ENCODE measurements around the gene PLA2G4B. TPM values are rescaled to one million over a fixed set of nuclear protein-coding genes. Genes with fewer than 3 reads are reported as not detected.

Gene PLA2G4B
- total RNA-seq, 1 experiment from 2014 or later: 4.7 TPM

DNA sequence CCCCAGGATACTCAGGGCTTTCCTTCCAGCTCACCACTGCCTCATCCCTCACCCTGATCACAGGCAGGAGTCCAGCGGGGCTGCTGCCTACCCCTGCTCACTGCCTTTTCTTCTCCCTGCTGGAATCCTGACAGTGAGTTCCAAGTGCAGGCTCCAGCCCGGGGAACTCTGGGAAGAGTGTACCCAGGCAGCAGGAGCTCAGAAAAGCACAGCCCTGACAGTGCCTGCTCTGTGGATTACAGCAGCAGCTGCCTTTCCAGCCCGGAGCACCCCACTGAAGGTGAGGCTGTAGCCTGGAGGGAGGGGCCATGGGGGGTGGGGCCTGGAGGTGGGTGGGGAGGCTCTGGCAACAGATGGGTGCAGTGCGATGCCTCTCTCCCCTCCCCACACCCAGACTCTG lies 16.8 kb upstream of the PLA2G4B start:
- ChIA-PET POLR2A (no interaction called here), CTCF (no interaction called here)
- in situ Hi-C loops (cut with HindIII; ENCODE audit: low pct_unique_long_range_greater_than_20kb, low sequenced_read_pairs): no loop called here
- ATAC-seq (no peak), DNase-seq (ENCODE audit: low read depth, low spot score) (no peak)
- Histone ChIP-seq H3K36me3 (ENCODE audit: control insufficient read depth, insufficient read depth, low read length) (peaks cover 2% of the 10 kb centered on the region; the same call in 1 of the 2 replicates), H3K4me3 (ENCODE audit: low read depth in 2 of 2, low read length in 2 of 2) (no peak overlapping the region), H3K4me1 (ENCODE audit: control insufficient read depth, insufficient read depth, low read length) (no peaks in the 10 kb centered on the region), H3K27ac (ENCODE audit: low read length) (no peak overlapping the region), H3K9me3 (ENCODE audit: control insufficient read depth, insufficient read depth, low read depth, low read length) (no peaks in the 10 kb centered on the region), H3K27me3 (ENCODE audit: control insufficient read depth, insufficient read depth, low read length) (no peaks in the 10 kb centered on the region)
- no peak for TF ChIP-seq TCF7L2 (IDR thresholded peaks at IDR 0.05; ENCODE audit: low read depth, low read length)
- TF ChIP-seq POLR2AphosphoS5 (IDR thresholded peaks at IDR 0.05; ENCODE audit: low read depth, low read length): no peak
- TF ChIP-seq, protein P1, sequence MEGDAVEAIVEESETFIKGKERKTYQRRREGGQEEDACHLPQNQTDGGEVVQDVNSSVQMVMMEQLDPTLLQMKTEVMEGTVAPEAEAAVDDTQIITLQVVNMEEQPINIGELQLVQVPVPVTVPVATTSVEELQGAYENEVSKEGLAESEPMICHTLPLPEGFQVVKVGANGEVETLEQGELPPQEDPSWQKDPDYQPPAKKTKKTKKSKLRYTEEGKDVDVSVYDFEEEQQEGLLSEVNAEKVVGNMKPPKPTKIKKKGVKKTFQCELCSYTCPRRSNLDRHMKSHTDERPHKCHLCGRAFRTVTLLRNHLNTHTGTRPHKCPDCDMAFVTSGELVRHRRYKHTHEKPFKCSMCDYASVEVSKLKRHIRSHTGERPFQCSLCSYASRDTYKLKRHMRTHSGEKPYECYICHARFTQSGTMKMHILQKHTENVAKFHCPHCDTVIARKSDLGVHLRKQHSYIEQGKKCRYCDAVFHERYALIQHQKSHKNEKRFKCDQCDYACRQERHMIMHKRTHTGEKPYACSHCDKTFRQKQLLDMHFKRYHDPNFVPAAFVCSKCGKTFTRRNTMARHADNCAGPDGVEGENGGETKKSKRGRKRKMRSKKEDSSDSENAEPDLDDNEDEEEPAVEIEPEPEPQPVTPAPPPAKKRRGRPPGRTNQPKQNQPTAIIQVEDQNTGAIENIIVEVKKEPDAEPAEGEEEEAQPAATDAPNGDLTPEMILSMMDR (IDR thresholded peaks at IDR 0.05): no peak
- TF ChIP-seq SIN3A (IDR thresholded peaks at IDR 0.05; ENCODE audit: borderline replicate concordance, insufficient read depth, low read depth, low read length): no peak
- TF ChIP-seq, protein P2, sequence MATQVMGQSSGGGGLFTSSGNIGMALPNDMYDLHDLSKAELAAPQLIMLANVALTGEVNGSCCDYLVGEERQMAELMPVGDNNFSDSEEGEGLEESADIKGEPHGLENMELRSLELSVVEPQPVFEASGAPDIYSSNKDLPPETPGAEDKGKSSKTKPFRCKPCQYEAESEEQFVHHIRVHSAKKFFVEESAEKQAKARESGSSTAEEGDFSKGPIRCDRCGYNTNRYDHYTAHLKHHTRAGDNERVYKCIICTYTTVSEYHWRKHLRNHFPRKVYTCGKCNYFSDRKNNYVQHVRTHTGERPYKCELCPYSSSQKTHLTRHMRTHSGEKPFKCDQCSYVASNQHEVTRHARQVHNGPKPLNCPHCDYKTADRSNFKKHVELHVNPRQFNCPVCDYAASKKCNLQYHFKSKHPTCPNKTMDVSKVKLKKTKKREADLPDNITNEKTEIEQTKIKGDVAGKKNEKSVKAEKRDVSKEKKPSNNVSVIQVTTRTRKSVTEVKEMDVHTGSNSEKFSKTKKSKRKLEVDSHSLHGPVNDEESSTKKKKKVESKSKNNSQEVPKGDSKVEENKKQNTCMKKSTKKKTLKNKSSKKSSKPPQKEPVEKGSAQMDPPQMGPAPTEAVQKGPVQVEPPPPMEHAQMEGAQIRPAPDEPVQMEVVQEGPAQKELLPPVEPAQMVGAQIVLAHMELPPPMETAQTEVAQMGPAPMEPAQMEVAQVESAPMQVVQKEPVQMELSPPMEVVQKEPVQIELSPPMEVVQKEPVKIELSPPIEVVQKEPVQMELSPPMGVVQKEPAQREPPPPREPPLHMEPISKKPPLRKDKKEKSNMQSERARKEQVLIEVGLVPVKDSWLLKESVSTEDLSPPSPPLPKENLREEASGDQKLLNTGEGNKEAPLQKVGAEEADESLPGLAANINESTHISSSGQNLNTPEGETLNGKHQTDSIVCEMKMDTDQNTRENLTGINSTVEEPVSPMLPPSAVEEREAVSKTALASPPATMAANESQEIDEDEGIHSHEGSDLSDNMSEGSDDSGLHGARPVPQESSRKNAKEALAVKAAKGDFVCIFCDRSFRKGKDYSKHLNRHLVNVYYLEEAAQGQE (IDR thresholded peaks at IDR 0.05; ENCODE audit: insufficient read depth in 1 of 2, low read depth in 2 of 2, low read length in 1 of 2): no peak
- no TSS peak for BruUV-seq (replicated peaks)
- intact Hi-C loops (cut with micrococcal nuclease; ENCODE audit: unreplicated experiment): no loop called here

DNA sequence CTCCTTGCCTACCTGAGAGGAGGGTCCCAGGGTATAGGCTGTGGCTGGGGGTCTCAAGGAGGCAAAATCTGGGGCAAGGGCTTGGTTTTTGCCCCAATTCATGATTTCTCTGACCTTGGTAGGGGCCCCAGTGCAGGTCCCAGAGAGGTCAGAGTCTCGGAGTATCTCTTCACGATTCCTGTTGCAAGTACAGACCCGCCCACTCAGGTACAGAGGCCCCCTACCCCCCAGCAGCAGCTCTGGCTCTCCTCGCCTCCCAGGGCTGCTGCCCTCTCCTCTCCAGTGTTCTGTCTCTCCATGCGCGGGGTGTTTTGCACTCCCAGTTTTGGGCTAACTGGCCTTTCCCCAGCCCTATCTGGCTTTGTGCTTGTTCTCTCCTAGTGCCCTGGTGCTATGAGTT lies 16.2 kb upstream of the PLA2G4B start:
- intact Hi-C loops (cut with micrococcal nuclease; ENCODE audit: unreplicated experiment) (no loop called here), in situ Hi-C loops (cut with HindIII; ENCODE audit: low pct_unique_long_range_greater_than_20kb, low sequenced_read_pairs) (no loop called here)
- POLR2A ChIA-PET: no interaction called here
- CTCF ChIA-PET: interaction anchor here (1.5 kb wide), 1 partner anchor 82 kb away, joined by 4 read pairs; no protein-coding TSS in a partner anchor
- Histone ChIP-seq H3K36me3 (ENCODE audit: control insufficient read depth, insufficient read depth, low read length) (peaks cover 2% of the 10 kb centered on the region; the same call in 1 of the 2 replicates), H3K27me3 (ENCODE audit: control insufficient read depth, insufficient read depth, low read length) (no peaks in the 10 kb centered on the region), H3K27ac (ENCODE audit: low read length) (no peak overlapping the region), H3K9me3 (ENCODE audit: control insufficient read depth, insufficient read depth, low read depth, low read length) (no peaks in the 10 kb centered on the region), H3K4me1 (ENCODE audit: control insufficient read depth, insufficient read depth, low read length) (no peaks in the 10 kb centered on the region), H3K4me3 (ENCODE audit: low read depth in 2 of 2, low read length in 2 of 2) (no peak overlapping the region)
- TF ChIP-seq, protein P1 (IDR thresholded peaks at IDR 0.05): no peak
- no peak for TF ChIP-seq SIN3A (IDR thresholded peaks at IDR 0.05; ENCODE audit: borderline replicate concordance, insufficient read depth, low read depth, low read length)
- TF ChIP-seq, protein P2 (IDR thresholded peaks at IDR 0.05; ENCODE audit: insufficient read depth in 1 of 2, low read depth in 2 of 2, low read length in 1 of 2): no peak
- TF ChIP-seq POLR2AphosphoS5 (IDR thresholded peaks at IDR 0.05; ENCODE audit: low read depth, low read length): no peak
- TF ChIP-seq TCF7L2 (IDR thresholded peaks at IDR 0.05; ENCODE audit: low read depth, low read length): no peak
- DNase-seq (ENCODE audit: low read depth, low spot score) (no peak), ATAC-seq (no peak)
- no TSS peak for BruUV-seq (replicated peaks)
